HEK293T (cell line): Measurements from ENCODE around the gene CREB3L1.

Experiments used
- BHLHE40 ChIP-seq: fragments of 450-650 bp; IDR thresholded peaks from 2 replicates; pipeline ENCODE4 v1.6.1; 2016; ENCODE audit warnings: mild to moderate bottlenecking, moderate library complexity, borderline replicate concordance
- ELF4 ChIP-seq: fragments of 450-650 bp; IDR thresholded peaks from 2 replicates; pipeline ENCODE4 v1.6.1; 2017; ENCODE audit warnings: antibody characterized with exemption
- FOXK2 ChIP-seq: fragments of 450-650 bp; IDR thresholded peaks from 2 replicates; pipeline ENCODE4 v1.6.1; 2016; ENCODE audit warnings: mild to moderate bottlenecking
- FOXM1 ChIP-seq: fragments of 450-650 bp; IDR thresholded peaks from 2 replicates; pipeline ENCODE4 v1.6.1; 2017; ENCODE audit warnings: mild to moderate bottlenecking, borderline replicate concordance
- HDGF ChIP-seq: fragments of 450-650 bp; IDR thresholded peaks from 2 replicates; pipeline ENCODE4 v1.6.1; 2017; ENCODE audit warnings: antibody characterized with exemption, borderline replicate concordance
- L3MBTL2 ChIP-seq: fragments of 450-650 bp; conservative IDR thresholded peaks from 2 replicates; pipeline ENCODE4 v1.6.1; 2016; ENCODE audit warnings: mild to moderate bottlenecking
- SP1 ChIP-seq: fragments of 450-650 bp; IDR thresholded peaks from 2 replicates; pipeline ENCODE4 v1.6.1; 2017
- SUZ12 ChIP-seq: fragments of 450-650 bp; IDR thresholded peaks from 2 replicates; pipeline ENCODE4 v1.6.1; 2016; ENCODE audit warnings: mild to moderate bottlenecking
- TARDBP ChIP-seq: fragments of 450-650 bp; IDR thresholded peaks from 2 replicates; pipeline ENCODE4 v1.6.1; 2016
- ZNF384 ChIP-seq: fragments of 450-650 bp; IDR thresholded peaks from 2 replicates; pipeline ENCODE4 v1.6.1; 2016
- TF ChIP-seq, protein P1 (sequence below): fragments of 450-650 bp; IDR thresholded peaks from 2 replicates; pipeline ENCODE4 v1.6.1; 2016

DNA sequence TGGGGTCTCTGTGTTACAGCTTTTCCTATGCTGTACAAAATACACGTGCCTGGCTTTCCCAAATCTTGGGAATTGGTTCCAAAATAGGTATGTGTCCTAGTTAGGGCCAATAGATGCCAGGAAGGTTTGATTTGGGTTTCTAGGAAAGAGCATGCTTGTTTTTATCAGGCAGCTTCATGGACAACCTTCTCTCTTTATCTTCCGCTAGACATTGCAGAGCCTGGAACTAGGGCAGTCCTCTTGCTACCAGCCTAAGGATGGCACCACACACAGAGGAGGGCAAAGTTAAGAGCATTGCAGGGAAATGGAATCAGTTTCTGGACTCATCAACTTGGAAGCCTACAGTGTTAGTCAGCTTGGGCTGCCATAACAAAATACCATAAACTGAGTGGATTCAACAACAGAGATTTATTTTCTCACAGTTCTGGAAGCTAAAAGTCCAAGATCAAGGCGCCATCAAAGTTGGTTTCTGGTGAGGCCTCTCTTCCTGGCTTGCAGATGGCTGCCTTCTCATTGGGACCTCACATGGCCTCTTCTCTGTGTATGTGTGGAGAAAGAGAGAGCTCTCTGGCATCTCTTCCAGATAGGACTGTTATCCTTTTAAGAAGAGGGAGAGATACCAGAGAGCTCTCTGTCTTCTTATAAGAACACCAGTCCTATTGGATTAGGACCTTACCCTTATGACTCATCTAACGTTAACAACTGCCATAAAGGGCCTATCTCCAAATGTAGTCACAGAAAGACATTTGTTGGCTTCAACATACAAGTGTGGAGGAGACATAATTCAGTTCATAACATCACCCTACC, 27.3 kb upstream of the CREB3L1 start:
- TF ChIP-seq TARDBP = no peak
- TF ChIP-seq SUZ12 = no peak
- no peak for TF ChIP-seq SP1
- no peak for TF ChIP-seq FOXM1
- no peak for TF ChIP-seq L3MBTL2
- no peak for TF ChIP-seq BHLHE40
- no peak for TF ChIP-seq ELF4
- no peak for TF ChIP-seq ZNF384
- TF ChIP-seq, protein P1, sequence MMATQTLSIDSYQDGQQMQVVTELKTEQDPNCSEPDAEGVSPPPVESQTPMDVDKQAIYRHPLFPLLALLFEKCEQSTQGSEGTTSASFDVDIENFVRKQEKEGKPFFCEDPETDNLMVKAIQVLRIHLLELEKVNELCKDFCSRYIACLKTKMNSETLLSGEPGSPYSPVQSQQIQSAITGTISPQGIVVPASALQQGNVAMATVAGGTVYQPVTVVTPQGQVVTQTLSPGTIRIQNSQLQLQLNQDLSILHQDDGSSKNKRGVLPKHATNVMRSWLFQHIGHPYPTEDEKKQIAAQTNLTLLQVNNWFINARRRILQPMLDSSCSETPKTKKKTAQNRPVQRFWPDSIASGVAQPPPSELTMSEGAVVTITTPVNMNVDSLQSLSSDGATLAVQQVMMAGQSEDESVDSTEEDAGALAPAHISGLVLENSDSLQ = no peak
- no peak for TF ChIP-seq HDGF
- no peak for TF ChIP-seq FOXK2
